H1 (cell line): ENCODE results near the gene ZBTB46. TPM values are rescaled to one million over a fixed set of nuclear protein-coding genes. Genes with fewer than 3 reads are reported as not detected.

Experiments
- CTCF ChIA-PET: fragments of 300-600 bp; sonication (Branson Sonifier 250); formaldehyde crosslinking; loops from one replicate; lab custom pipeline; 2021; ENCODE audit not compliant: partially characterized antibody; lab: Charles Lee
- POLR2A ChIA-PET: fragments of 300-600 bp; sonication (Branson Sonifier 250); formaldehyde crosslinking; loops from one replicate; lab custom pipeline; 2021; ENCODE audit warnings: inconsistent platforms; ENCODE audit not compliant: partially characterized antibody; lab: Charles Lee
- DNase-seq, 2 experiments: peaks; one replicate each; pipeline versions ENCODE4 v3.0.0 to v3.0.0-alpha.2; 2010 to 2022; ENCODE audit warnings: low spot score in 2 of 2, low read depth in 1 of 2, mixed read lengths in 1 of 2
- FAIRE-seq: peaks from 2 replicates; lab custom pipeline; 2011; peaks lifted over from hg19 to GRCh38; lab: Jason Lieb, UNC
- H2AFZ ChIP-seq: 2 replicates; pipeline ENCODE4 v1.8.1; 2012; ENCODE audit warnings: low read length, inconsistent platforms
- H2AK5ac ChIP-seq: 2 replicates; pipeline ENCODE4 v1.6.1; 2013; ENCODE audit warnings: low read depth, low read length
- H2BK120ac ChIP-seq: replicated peaks from 2 replicates; pipeline ENCODE3; 2013; ENCODE audit warnings: low read depth, low read length, inconsistent platforms
- H2BK12ac ChIP-seq: 2 replicates; pipeline ENCODE4 v1.6.1; 2013; ENCODE audit warnings: low read depth, low read length
- H2BK15ac ChIP-seq: 2 replicates; pipeline ENCODE4 v1.6.1; 2013; ENCODE audit warnings: low read length
- H2BK20ac ChIP-seq: 2 replicates; pipeline ENCODE4 v1.6.1; 2013; ENCODE audit warnings: low read length
- H2BK5ac ChIP-seq: 2 replicates; pipeline ENCODE4 v1.6.1; 2013; ENCODE audit warnings: low read depth, low read length
- H3K14ac ChIP-seq: 2 replicates; pipeline ENCODE4 v1.6.1; 2013; ENCODE audit warnings: inconsistent platforms; ENCODE audit not compliant: insufficient read length
- H3K18ac ChIP-seq: 2 replicates; pipeline ENCODE4 v1.6.1; 2013; ENCODE audit warnings: low read length; ENCODE audit errors: extremely low read depth
- H3K23ac ChIP-seq: 2 replicates; pipeline ENCODE4 v1.6.1; 2013; ENCODE audit warnings: inconsistent platforms; ENCODE audit not compliant: insufficient read length
- H3K23me2 ChIP-seq: 2 replicates; pipeline ENCODE4 v1.6.1; 2013; ENCODE audit warnings: low read depth, low read length
- H3K27ac ChIP-seq: 2 replicates; pipeline ENCODE4 v1.6.1; 2011; ENCODE audit warnings: low read depth, low read length, inconsistent platforms
- H3K27me3 ChIP-seq, 4 experiments: replicated peaks in 1 of 4; 1 replicate in 1 of 4; 2 replicates in 3 of 4; pipeline versions ENCODE4 v1.6.1 to v1.8.1; 2011 to 2013; ENCODE audit warnings: low read length in 3 of 4, mild to moderate bottlenecking in 3 of 4, inconsistent platforms in 2 of 4, mixed read lengths in 2 of 4, moderate library complexity in 1 of 4; ENCODE audit not compliant: control insufficient read depth in 3 of 4, insufficient read depth in 3 of 4; ENCODE audit errors: extremely low read depth in 1 of 4
- H3K36me3 ChIP-seq, 4 experiments: 2 replicates each; pipeline versions ENCODE4 v1.6.1 to v1.8.1; 2011 to 2013; ENCODE audit warnings: mild to moderate bottlenecking in 4 of 4, low read length in 3 of 4, moderate library complexity in 2 of 4, control low read depth in 1 of 4, inconsistent platforms in 1 of 4; ENCODE audit not compliant: insufficient read depth in 4 of 4, control insufficient read depth in 2 of 4
- H3K4ac ChIP-seq: replicated peaks from 2 replicates; pipeline ENCODE3; 2013; ENCODE audit warnings: low read length, low read depth, mixed read lengths, inconsistent platforms; ENCODE audit not compliant: insufficient read length
- H3K4me1 ChIP-seq, 4 experiments: replicated peaks in 1 of 4; 1 replicate in 1 of 4; 2 replicates in 3 of 4; pipeline versions ENCODE4 v1.6.1 to v1.8.1; 2011 to 2013; ENCODE audit warnings: low read length in 3 of 4, inconsistent platforms in 2 of 4, mixed read lengths in 1 of 4; ENCODE audit not compliant: insufficient read depth in 4 of 4, control insufficient read depth in 3 of 4
- H3K4me2 ChIP-seq, 2 experiments: 2 replicates each; pipeline versions ENCODE4 v1.6.1 to v1.8.1; 2011 to 2013; ENCODE audit warnings: low read depth in 2 of 2, low read length in 2 of 2, control low read depth in 1 of 2, inconsistent platforms in 1 of 2, mild to moderate bottlenecking in 1 of 2; ENCODE audit not compliant: insufficient read depth in 1 of 2
- H3K4me3 ChIP-seq, 4 experiments: fragments of 200-600, 300-600 bp in 1 of 4; sonication (generic), shearing (Covaris generic), sonication (Bioruptor Twin) in 1 of 4; 2 replicates each; pipeline versions ENCODE4 v1.5.1 to v1.8.1; 2011 to 2016; ENCODE audit warnings: low read length in 4 of 4, low read depth in 3 of 4, control low read depth in 2 of 4, inconsistent platforms in 2 of 4, mild to moderate bottlenecking in 2 of 4, mixed read lengths in 1 of 4, moderate library complexity in 1 of 4; ENCODE audit not compliant: insufficient read depth in 2 of 4; ENCODE audit errors: extremely low read depth in 1 of 4
- H3K56ac ChIP-seq: replicated peaks from 2 replicates; pipeline ENCODE3; 2013; ENCODE audit warnings: low read depth, mild to moderate bottlenecking, mixed read lengths, low read length, inconsistent platforms; ENCODE audit not compliant: insufficient read length
- H3K79me1 ChIP-seq: 2 replicates; pipeline ENCODE4 v1.6.1; 2013; ENCODE audit warnings: low read depth, low read length, control low read depth
- H3K79me2 ChIP-seq, 2 experiments: 2 replicates each; pipeline versions ENCODE4 v1.6.1 to v1.8.1; 2012 to 2013; ENCODE audit warnings: low read length in 2 of 2, mild to moderate bottlenecking in 2 of 2, inconsistent platforms in 1 of 2; ENCODE audit not compliant: insufficient read depth in 2 of 2, control insufficient read depth in 1 of 2
- H3K9ac ChIP-seq, 4 experiments: replicated peaks in 1 of 4; 1 replicate in 1 of 4; 2 replicates in 3 of 4; pipeline versions ENCODE4 v1.6.1 to v1.8.1; 2011 to 2013; ENCODE audit warnings: low read depth in 3 of 4, low read length in 3 of 4, control low read depth in 2 of 4, mild to moderate bottlenecking in 2 of 4, moderate library complexity in 2 of 4, inconsistent platforms in 1 of 4; ENCODE audit errors: extremely low read depth in 1 of 4
- H3K9me3 ChIP-seq, 2 experiments: 2 replicates each; pipeline versions ENCODE4 v1.6.1 to v1.8.1; 2012 to 2013; ENCODE audit warnings: mild to moderate bottlenecking in 2 of 2, moderate library complexity in 2 of 2, control low read depth in 1 of 2, inconsistent platforms in 1 of 2, low read depth in 1 of 2, low read length in 1 of 2, mixed read lengths in 1 of 2; ENCODE audit not compliant: insufficient read depth in 2 of 2
- H4K20me1 ChIP-seq, 2 experiments: replicated peaks in 1 of 2; 2 replicates each; pipeline versions ENCODE3 to v1.8.1; 2011 to 2013; ENCODE audit warnings: inconsistent platforms in 2 of 2, low read length in 2 of 2, mild to moderate bottlenecking in 1 of 2; ENCODE audit not compliant: insufficient read depth in 2 of 2, control insufficient read depth in 1 of 2
- H4K5ac ChIP-seq: 2 replicates; pipeline ENCODE4 v1.6.1; 2013; ENCODE audit warnings: low read length, low read depth, mixed read lengths, inconsistent platforms; ENCODE audit not compliant: insufficient read length
- H4K8ac ChIP-seq: 2 replicates; pipeline ENCODE4 v1.8.0; 2013; ENCODE audit warnings: mild to moderate bottlenecking, moderate library complexity, low read length, inconsistent platforms; ENCODE audit not compliant: insufficient read depth; ENCODE audit errors: extremely low read depth
- H4K91ac ChIP-seq: replicated peaks from 2 replicates; pipeline ENCODE3; 2013; ENCODE audit warnings: low read length, mixed read lengths, inconsistent platforms; ENCODE audit not compliant: insufficient read length
- BRCA1 ChIP-seq: IDR thresholded peaks from 2 replicates; pipeline ENCODE4 v1.6.1; 2012; ENCODE audit warnings: low read depth, low read length, improper control_type of control experiment
- CREB1 ChIP-seq: IDR thresholded peaks from 2 replicates; pipeline ENCODE4 v1.6.1; 2012; ENCODE audit warnings: inconsistent platforms
- CTBP2 ChIP-seq: IDR thresholded peaks from 2 replicates; pipeline ENCODE4 v1.7.0; 2011; ENCODE audit warnings: borderline replicate concordance, mild to moderate bottlenecking, moderate library complexity, mixed read lengths, low read length; ENCODE audit not compliant: insufficient read depth, insufficient read length
- KDM5A ChIP-seq: fragments of 200-600 bp; IDR thresholded peaks from 2 replicates; pipeline ENCODE4 v1.7.1; 2012; ENCODE audit warnings: mild to moderate bottlenecking, low read length, inconsistent platforms, mixed read lengths
- NANOG ChIP-seq: IDR thresholded peaks from 2 replicates; pipeline ENCODE4 v1.6.1; 2011; ENCODE audit warnings: low read length, low read depth, mild to moderate bottlenecking, inconsistent platforms; ENCODE audit not compliant: insufficient read depth, poor library complexity, severe bottlenecking
- SUZ12 ChIP-seq: fragments of 200-600 bp; sonication (generic); IDR thresholded peaks from 2 replicates; pipeline ENCODE4 v1.6.1; 2012; ENCODE audit warnings: mild to moderate bottlenecking, inconsistent platforms, low read length, moderate library complexity, mixed read lengths
- WGBS, 2 experiments: shearing (Covaris generic) in 1 of 2; methylation state at CpG; one replicate each; pipeline versions ENCODE4 v1.1.6 to v1.1.7; 2013 to 2015; ENCODE audit warnings: low lambda C conversion rate in 2 of 2, mixed read lengths in 2 of 2, inconsistent platforms in 1 of 2, low coverage in 1 of 2, missing lambda C conversion rate in 1 of 2; ENCODE audit not compliant: insufficient replicate concordance in 2 of 2, insufficient coverage in 1 of 2, insufficient read length in 1 of 2; ENCODE audit errors: extremely low coverage in 1 of 2, missing lambda C conversion rate in 1 of 2; 5-methylcytosine and 5-hydroxymethylcytosine counted together
- polyA plus RNA-seq, 7 experiments: library from polyadenylated mRNA; depleted of rRNA in 3 of 7; stranded (reverse) in 5 of 7; unstranded in 2 of 7; fragments of >200 nt in 5 of 7; fragments of 200-250 nt in 2 of 7; gene quantifications; 1 replicate in 5 of 7; 2 replicates in 1 of 7; 4 replicates in 1 of 7; pipeline versions ENCODE4 v1.2.1 to v1.2.3, GENCODE V29; 2011 to 2013; ENCODE audit warnings: missing spikeins in 2 of 7, mixed read lengths in 2 of 7
- total RNA-seq: library from RNA; stranded (reverse); fragmentation: NEBNext Ultra II Directional; extraction: Animal tissue kit (Norgen Biotek cat#: 25700); gene quantifications from 2 replicates; pipeline ENCODE4 v1.2.1, GENCODE V29; 2021
- TF ChIP-seq, protein P1 (sequence below): IDR thresholded peaks from 2 replicates; pipeline ENCODE4 v1.6.1; 2011; ENCODE audit warnings: low read depth, mild to moderate bottlenecking, low read length; ENCODE audit not compliant: insufficient read depth

The ZBTB46 gene
- total and polyA plus RNA-seq, 2 of the 8 experiments (the other 6 are each of a cell fraction or from before 2014, with no cell fraction given), result 6.4 to 22.4 TPM

DNA sequence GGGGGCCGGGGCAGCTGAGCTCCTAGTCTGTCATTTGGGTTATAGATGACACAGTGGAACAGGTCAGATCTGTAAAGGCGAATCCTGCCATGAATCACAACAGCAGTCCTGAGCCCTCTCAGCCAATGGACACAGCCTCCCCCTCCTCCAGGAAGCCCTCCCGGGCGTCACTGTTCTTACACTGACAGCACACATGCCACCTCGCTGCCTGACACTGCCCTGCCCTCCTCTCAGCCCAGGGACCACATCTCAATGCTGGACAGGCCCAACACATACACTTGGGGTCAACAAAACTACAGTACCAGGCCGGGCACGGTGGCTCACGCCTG lies 26.8 kb downstream of the ZBTB46 start:
- no peak overlapping the region for H3K56ac ChIP-seq
- 0 out of 2 replicates have a peak, but pooled peaks cover 3% of the 10 kb centered on the region for H3K23me2 ChIP-seq
- peaks cover 0 to 8% of the 10 kb centered on the region in 2 experiments for H4K20me1 ChIP-seq
- no peak overlapping the region for H3K23ac ChIP-seq
- H3K9ac ChIP-seq, result no peak overlapping the region
- H2AK5ac ChIP-seq, result no peak overlapping the region
- no peak overlapping the region for H3K27ac ChIP-seq
- H3K18ac ChIP-seq, result no peak overlapping the region
- H3K4ac ChIP-seq, result no peak overlapping the region
- CTCF ChIA-PET, result interaction anchor here (0.6 to 3.4 kb wide), 3 partner anchors 15 to 26 kb away, joined by 3 to 9 read pairs (median 3); no protein-coding TSS in a partner anchor
- H4K5ac ChIP-seq, result no peak overlapping the region
- no peak overlapping the region for H2AFZ ChIP-seq
- no peak overlapping the region for H2BK12ac ChIP-seq
- H2BK5ac ChIP-seq, result no peak overlapping the region
- H3K36me3 ChIP-seq, result 0 out of 8 replicates have a peak, but pooled peaks cover 0 to 3% (median 0%) of the 10 kb centered on the region in 4 experiments
- H4K91ac ChIP-seq, result no peak overlapping the region
- POLR2A ChIA-PET, result interaction anchor here (1.2 kb wide), 1 partner anchor 29 kb away, joined by 3 read pairs; no protein-coding TSS in a partner anchor
- H2BK15ac ChIP-seq, result no peak overlapping the region
- no peak overlapping the region for H4K8ac ChIP-seq
- H3K4me3 ChIP-seq, result no peak overlapping the region
- no peak overlapping the region for H3K4me2 ChIP-seq
- peaks cover 0 to 4% of the 10 kb centered on the region in 2 experiments; a peak in 1 of 4 replicates for H3K79me2 ChIP-seq
- H2BK20ac ChIP-seq, result no peak overlapping the region
- no peaks in the 10 kb centered on the region for H3K4me1 ChIP-seq
- DNase-seq, result no peak
- no peak overlapping the region for H2BK120ac ChIP-seq
- 89% methylated on average over 5 of the region's 8 CpGs; no CpG with 5 or more reads in 1 of the 2 experiments for WGBS, 2 experiments
- H3K9me3 ChIP-seq, result no peaks in the 10 kb centered on the region
- peaks cover 16% of the 10 kb centered on the region; the same call in 1 of the 2 replicates for H3K79me1 ChIP-seq
- H3K14ac ChIP-seq, result no peak overlapping the region
- no peak for TF ChIP-seq SUZ12
- no peak for TF ChIP-seq CREB1
- TF ChIP-seq CTBP2, result no peak
- no peak for TF ChIP-seq BRCA1
- no peak for TF ChIP-seq NANOG
- TF ChIP-seq KDM5A, result no peak
- TF ChIP-seq, protein P1, sequence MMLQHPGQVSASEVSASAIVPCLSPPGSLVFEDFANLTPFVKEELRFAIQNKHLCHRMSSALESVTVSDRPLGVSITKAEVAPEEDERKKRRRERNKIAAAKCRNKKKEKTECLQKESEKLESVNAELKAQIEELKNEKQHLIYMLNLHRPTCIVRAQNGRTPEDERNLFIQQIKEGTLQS, result no peak
- FAIRE-seq, result no peak
- H3K27me3 ChIP-seq, result no peaks in the 10 kb centered on the region
